Inflammatory macrophage (primary cell): ENCODE data around the gene SORCS1.

ENCODE experiments used
- DNase-seq, 2 donors: peaks; one replicate each; pipeline ENCODE4 v3.0.0-alpha.2; 2020 to 2022

SORCS1 gene

GRCh38 chr10:106804992-106805582 is 359.4 kb downstream of the SORCS1 start:
- DNase-seq, result no peak

DNA sequence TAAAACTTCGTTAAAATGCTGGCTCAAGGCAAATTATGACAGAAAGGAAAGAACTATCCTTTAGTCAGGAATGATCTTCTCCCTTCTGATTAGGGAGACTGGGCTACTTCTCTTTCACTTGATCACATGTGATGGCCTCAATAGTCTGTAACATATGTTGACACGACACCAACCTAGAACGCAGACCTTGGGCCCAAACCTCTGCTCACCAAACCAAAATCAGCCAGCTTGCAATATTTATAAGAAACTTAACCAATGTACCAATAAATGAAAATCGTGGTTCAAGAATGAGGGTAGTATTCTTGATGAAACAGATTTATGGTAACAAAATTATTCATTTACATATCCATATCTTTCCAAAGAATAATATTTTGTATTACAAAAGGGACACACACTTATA is 361.6 kb downstream of the SORCS1 start:
- DNase-seq, result no peak

DNA sequence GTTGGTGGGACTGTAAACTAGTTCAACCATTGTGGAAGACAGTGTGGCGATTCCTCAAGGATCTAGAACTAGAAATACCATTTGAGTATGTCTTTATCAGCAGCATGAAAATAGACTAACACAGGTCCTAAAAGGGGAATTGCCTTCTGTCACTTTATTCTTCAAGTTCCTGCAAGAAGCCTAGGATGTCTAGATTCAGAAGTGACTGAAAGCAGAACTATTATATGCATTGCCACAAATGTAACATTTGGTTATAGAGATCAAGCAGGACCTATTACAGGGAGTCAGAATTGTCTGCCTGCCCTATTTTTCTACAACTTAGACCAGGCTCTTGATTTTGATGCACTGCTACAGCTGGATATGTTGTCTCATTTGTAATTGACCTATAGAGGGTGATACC is 364.7 kb downstream of the SORCS1 start:
- peak; percentile 8 to 68 for DNase-seq

DNA sequence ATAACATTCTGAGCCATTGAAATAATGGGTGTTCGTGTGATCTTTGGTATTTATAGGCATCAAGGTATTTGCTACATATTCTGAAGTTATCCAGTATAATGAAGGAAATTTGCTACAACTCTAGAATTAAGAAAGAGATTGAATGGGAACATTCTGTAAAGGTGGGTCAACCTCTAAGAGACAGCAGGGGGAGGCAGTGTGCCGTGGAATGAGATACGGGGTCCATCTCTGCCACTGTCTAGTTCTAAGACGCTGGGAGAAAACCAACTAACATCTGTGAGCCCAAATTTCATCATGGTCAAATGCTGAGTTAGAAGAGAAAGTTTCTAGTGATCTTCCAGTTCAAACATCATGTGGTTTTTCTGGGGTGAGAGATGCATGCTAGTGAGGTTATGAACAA is 368.9 kb downstream of the SORCS1 start:
- DNase-seq, result peak; percentile 63 to 66

GRCh38 chr10:106793617-106794016 is 370.9 kb downstream of the SORCS1 start:
- no peak for DNase-seq

GRCh38 chr10:106789623-106790022 is 374.9 kb downstream of the SORCS1 start:
- DNase-seq, result no peak

DNA sequence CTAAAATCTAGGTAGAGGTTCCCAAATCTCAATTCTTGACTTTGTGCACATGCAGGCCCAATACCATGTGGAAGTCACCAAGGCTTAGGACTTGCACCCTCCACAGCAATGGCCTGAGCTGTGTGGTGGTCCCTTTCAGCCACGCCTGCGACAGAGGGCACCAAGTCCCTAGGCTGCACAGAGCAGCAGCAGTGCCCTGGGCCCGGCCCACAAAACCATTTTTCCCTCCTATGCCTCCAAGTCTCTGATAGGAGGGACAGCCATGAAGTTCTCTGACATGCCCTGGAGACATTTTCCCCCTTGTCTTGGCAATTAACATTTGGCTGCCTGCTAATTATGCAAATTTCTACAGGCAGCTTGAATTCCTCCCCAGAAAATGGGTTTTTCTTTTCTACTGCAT is 375.5 kb downstream of the SORCS1 start:
- DNase-seq, result no peak

- no peak for DNase-seq
These were observed 379.0 kb downstream of the SORCS1 start for GRCh38 chr10:106785528-106785927.

DNA sequence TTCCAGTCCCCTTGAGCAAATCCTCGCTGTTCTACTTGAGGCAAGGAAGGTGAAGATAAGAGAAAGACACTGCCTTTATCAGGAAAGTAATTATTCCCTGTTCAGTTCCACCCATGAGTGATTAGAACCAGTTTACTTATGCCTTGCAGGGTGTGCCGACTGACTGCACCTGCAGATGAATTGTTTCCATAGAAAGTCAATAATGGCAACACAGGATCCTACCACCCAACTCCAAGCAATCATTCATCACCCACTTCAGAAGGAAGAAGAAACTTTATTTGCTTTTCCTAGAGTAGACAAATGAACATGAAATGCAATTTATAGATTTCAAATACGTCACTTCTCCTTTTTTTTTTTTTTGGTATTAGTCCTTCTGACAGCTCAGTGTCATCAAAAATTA is 383.9 kb downstream of the SORCS1 start:
- no peak for DNase-seq

GRCh38 chr10:106777841-106778240 is 386.7 kb downstream of the SORCS1 start:
- DNase-seq, result no peak

DNA sequence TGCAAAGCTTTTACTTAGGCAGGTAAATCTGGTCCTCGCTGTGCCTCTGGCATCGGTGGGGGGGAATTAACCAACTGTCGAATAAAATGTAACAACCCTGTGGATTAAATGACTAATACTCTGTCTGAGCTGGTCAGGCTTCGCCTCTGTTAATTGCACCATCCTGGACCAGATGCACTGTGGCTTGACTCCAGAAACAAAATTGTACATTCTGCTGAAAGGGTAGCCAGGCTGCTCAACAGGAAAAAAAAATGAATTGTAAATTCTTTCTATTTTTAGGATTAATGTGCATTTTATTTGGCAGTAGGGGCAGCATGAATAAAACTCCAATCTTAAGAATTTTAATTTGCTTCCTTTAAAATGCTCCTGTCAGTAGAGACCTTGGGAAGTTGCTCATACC is 389.4 kb downstream of the SORCS1 start:
- DNase-seq, result no peak

DNA sequence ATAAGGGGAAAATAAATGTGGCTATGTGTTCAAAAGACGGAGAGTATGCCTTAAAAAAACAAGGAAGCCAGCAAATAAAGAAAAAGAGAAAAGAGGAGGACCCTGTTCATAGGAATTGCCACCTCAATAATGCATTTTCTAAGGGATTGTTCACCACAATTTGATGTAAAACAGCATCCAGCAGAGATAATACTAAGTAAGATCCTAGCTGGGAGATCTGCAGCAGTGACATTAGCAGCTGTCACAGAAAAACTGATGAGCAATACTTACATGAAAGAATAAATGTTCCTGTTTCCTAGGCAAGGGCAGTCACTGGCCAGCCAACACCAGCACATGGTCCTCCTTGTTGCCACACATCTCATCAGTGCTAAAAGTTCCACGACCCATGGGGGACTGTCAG is 391.5 kb downstream of the SORCS1 start:
- no peak for DNase-seq

GRCh38 chr10:106771154-106771553 is 393.4 kb downstream of the SORCS1 start:
- no peak for DNase-seq

DNA sequence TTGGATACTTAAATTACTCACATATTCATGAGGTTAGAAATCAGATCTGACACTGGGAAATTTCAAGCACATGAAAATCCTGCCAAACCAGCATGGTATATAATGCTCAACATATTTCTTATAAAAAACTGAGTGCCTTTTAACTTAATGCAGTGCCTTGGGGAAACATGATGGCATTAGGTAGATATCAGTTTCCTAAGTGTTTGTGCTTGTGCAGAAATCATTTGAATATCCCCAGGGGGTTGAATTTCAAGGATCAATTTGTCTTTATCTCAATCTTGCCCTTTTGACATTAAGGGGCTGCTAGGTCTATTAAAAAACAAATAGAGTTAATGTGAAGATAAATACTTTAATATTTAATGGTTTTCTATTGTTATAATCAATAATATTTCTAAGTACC is 396.3 kb downstream of the SORCS1 start:
- DNase-seq, result no peak

- DNase-seq, result no peak
These were observed 398.6 kb downstream of the SORCS1 start for GRCh38 chr10:106765928-106766327.

DNA sequence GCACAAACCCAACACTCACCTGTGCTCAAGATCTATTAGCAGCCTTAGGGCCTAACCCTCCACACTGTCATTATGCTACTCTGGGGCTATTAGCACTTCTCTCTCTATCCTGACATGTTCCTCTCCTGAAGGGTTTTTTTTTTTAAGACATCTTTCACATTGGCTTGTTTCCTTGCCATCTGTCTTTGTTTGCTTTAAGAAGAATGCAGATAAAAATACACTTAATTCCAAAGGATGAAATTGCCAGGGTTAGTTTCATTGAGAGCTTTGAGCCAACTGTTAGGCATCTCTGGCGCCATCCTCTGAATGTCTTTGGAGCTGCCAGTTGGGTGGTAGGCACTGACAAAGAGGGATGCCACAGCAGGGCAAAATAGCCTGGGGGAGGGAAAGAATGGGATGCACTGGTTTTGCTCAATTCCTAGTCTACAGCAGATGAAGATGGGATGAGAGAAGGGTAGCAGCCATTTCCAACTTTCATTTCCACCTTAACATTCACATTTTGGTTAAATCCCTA is 399.2 kb downstream of the SORCS1 start:
- no peak for DNase-seq

DNA sequence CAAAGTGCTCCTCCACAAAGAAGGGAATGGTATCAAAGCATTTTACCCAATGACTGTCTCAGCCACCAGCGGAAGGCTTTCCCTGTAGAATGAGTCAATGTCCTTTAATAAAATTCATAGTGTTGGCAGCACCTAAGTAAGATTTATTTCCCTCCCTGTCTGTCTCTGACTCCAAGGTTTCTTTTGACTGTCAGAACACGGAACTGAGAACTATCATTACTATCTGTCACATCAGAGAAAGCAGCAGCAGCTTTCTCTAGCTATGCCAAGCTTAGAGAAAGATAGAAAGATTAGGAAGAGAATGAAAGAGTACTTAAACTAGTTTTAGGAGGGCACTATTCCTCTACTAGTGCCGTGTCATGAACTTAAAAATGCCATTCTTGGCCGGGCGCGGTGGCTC is 400.1 kb downstream of the SORCS1 start:
- DNase-seq, result no peak

DNA sequence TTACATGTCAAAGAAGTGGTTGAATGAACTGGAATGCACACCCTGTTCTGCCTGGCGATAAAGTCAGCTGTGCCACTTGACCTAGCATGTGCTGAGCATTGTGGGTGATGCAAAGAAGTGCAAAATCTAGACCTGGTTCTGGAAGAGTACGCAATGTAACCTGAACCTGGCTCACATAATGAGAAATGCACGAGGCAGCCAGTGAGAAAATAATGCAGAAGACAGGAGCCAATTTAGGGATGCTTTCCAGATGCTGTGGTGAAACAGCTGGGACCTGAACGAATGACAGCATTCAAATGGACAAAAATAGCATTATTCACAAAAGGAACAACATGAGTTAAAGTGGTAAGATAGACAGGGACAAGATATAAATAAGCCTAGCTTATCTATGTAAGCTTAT is 402.6 kb downstream of the SORCS1 start:
- no peak for DNase-seq

GRCh38 chr10:106757521-106757920 is 407.0 kb downstream of the SORCS1 start:
- DNase-seq, result no peak

DNA sequence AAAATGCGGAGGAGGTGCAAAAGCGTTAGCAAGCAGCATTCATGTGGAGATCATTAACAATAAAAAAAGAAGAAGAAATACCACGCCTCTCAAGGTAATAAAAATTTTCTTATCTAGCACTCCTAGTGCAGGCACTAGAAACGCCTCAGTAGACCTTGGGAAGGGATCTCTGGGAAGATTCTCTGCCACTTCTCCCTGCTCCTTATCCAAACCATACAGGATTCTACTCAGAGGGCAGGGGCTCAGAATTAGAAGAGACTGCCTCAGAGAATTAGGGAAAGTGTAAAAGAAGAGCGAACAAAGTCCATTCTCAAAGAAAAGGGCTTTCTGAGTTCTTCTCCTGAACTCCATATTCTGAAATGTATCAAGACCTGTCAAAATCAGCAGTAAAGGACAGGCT is 413.4 kb downstream of the SORCS1 start:
- DNase-seq, result no peak

DNA sequence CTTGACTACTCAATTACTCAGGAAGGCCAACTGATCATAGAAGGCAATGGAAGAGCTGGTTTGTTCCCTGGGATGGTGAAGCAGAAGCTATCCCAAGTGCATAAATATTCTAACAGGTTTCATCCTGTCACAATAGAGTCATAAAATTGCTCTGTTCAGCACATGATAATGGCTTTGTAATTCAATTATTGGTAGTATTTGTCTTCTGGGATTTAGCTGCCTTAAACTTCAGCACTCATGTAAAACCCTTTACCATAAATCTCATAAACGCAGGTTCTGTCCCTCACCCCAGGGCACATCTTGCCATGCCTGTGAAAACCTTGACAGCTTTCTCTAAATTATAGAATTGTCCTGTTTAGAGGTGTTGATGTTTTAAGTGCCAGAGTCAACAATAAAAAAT is 417.6 kb downstream of the SORCS1 start:
- no peak for DNase-seq

GRCh38 chr10:106741006-106741530 is 423.4 kb downstream of the SORCS1 start:
- no peak for DNase-seq

DNA sequence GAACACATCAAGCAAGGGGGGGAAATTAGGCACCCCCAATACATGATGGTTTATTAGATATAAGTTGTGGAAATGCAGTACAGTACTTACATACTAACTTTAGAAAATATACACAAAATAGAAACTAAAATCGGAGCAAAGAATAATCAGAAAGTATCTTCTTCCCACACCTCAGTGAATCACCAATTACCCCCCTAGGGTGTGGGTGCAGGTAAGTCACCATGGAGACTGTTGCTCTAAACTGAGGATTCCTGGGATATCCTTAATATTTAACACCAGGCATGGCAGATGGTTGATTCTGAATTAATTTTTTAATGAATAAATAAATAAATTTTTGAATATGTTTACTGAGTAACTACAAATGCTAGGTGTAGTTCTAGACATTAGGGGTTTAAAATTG is 424.4 kb downstream of the SORCS1 start:
- no peak for DNase-seq

GRCh38 chr10:106734220-106734619 is 430.3 kb downstream of the SORCS1 start:
- DNase-seq, result no peak

DNA sequence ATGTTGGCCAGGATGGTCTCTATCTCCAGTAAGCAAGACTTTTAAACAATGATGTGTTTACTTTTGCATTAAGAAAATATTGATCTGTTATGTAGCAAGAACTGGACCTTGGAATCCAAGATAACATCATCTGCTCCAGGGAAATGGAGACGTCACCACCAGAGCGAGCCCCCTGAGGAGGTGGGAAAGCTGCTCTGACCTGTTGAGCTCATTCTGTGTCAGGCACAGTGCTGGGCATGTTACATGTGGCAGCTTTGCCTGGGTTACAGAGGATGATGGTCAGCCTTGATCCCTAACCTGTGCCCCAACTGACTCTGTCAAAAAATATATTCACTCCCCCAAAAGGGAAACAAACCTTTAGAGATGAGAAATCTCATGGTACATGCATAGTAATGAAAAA is 436.3 kb downstream of the SORCS1 start:
- no peak for DNase-seq
